Erythroblast (primary cell): Measurements from ENCODE around the gene FKBP1C.

ENCODE experiments used
- DNase-seq, 2 experiments: peaks; one replicate each; lab custom pipeline; 2025; lab: John Stamatoyannopoulos, UW
- GATA1 ChIP-seq: IDR thresholded peaks from 2 replicates; pipeline ENCODE4 v1.6.1; 2011; ENCODE audit warnings: low read depth, mild to moderate bottlenecking, control low read depth, low read length, moderate library complexity
- POLR2A ChIP-seq: IDR thresholded peaks from 2 replicates; pipeline ENCODE4 v1.6.1; 2011; ENCODE audit warnings: mild to moderate bottlenecking, low read length

Gene FKBP1C

DNA sequence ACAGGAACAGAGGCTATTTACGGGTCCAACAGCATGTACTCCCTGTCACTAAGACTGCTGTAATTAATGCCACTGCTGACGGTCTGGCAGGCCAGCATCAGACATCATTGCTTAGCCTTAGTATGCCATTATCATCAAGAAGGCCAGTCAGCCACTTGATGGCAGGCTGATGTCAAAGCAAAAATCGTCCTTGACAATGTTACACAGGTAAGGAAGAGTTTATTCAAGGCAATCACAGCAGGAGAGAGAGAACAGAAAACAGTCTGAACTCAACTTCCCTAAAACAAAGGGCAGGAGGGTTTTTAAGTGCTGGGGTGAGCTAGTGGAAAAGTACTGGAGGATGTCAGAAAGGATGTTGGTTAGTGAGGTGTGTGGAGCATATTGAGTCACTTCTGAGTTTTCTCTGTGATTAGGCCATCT, 25.1 kb downstream of the FKBP1C start:
- DNase-seq: no peak
- TF ChIP-seq GATA1 (no peak), POLR2A (no peak)

DNA sequence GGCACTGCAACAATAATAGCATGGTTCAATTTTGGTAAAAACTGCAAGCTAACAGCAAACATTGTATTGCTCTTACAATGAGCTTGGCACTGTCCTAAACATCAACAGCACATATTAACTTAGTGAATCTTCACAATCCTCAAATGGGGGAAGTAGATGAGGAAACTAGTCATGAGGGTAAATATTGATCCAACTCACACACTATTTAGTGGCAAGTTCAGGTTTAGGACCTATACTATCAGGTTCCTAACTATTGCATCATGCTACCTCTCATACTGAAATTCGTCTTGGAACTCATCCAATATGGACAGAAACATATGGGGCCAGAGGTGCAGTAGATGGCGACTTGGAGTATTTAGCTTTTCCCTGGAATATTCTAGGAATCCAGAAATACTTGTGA, 34.2 kb downstream of the FKBP1C start:
- TF ChIP-seq GATA1: no peak
- TF ChIP-seq POLR2A: no peak
- DNase-seq: no peak

DNA sequence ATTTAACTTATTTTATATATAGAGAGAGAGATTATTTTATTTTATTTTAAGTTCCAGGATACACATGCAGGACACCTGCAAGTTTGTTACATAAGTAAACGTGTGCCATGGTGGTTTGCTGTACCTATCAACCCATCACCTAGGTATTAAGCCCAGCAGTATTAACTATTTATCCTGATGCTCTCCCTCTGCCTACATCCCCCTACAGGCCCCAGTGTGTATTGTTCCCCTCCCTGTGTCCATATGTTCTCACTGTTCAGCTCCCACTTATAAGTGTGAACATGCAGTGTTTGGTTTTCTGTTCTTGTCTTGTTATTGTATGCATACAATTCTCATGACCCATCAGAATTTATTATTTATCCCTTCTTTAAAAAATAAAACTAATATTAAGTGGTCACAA, 34.6 kb downstream of the FKBP1C start:
- TF ChIP-seq POLR2A (no peak), GATA1 (no peak)

DNA sequence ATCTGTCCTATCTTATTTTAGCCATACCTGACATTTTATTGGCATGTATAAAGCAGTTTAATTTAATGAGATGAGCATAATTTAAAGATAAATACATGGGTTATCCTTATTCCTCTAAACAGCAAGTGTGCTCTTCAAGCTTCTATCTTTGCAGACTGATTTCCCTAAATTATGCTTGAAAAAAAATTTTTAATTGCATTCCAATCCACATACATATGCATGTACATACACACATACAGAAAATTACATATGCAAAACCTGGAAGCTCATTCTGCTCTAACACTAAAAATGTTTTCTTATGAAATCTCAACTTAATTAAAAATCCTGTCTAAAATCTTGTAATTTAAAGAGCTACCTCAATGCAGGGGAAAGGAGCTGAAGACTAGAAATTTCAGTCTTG, 35.3 kb downstream of the FKBP1C start:
- DNase-seq: no peak
- TF ChIP-seq POLR2A (no peak), GATA1 (no peak)

More for the DNA sequence above, 34.6 kb downstream of the FKBP1C start:
- peak in 1 of 2 experiments; percentile 4 for DNase-seq

DNA sequence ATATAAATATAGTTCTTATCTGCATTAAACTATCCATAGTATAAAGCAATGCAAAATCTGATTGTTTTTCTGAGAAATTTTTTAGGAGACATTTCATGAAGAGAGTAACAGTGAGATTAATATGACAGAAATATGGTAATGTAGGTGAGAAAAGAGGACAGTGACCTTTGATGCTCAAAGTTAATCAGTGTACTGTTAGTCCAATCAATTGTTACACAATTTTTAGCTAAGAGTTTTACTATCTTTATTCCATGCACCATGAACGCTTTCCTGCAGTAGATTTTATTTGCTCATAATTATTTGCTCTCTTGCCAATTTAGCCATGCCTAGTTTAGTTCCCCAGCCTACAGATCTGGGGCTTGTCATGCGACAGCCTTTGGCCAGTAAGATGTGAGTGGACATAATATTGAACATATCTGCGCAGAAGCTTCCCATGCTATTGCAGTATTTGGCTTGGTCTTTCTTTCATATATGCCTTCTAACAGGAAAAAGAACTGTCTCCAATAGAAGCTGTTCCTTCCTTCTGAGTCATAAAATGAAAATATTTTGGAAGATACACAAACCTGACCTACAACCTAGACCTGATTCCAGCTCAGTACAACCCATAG, 38.7 kb downstream of the FKBP1C start:
- TF ChIP-seq GATA1: no peak
- TF ChIP-seq POLR2A: no peak
- no peak for DNase-seq

DNA sequence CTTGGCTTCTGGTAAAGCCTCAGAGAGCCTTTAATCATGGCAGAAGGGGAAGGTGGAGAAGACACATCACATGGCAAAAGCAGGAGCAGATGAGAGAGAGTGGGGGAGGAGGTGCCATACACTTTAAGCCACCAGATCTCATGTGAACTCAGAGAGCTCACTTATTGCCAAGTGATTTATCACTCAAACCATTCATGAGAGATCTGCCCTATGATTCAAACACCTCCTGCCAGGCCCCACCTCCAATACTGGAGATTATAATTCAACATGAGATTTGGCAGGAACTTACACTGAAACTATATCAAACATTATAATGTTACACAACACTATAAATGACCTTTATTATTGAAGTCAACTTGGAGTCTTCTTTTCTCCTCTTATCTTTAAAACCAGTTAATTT, 47.9 kb downstream of the FKBP1C start:
- no peak for TF ChIP-seq POLR2A
- no peak for TF ChIP-seq GATA1
- no peak for DNase-seq

DNA sequence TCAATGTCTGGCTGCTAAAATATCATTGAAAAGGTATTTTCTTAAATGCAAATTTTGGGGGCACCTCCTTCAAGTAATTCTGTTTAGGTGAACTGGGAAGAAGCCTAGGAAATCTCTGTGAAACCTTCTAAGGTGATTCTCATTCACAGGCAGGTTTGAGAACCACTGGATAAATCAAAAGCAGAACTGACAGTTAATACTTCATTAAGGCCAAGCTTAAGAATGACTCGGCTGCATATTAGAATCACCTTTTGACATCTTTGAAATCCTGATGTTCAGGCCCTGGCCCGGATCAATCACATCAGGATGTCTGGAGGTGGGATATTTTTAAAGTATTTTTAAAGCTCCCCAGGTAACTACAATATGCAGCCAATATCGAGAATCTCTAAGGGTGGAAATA, 50.6 kb downstream of the FKBP1C start:
- DNase-seq: no peak
- TF ChIP-seq POLR2A (no peak), GATA1 (no peak)
